IMR-90 (cell line): ENCODE results near the gene C1orf105. TPM values are rescaled to one million over a fixed set of nuclear protein-coding genes. Genes with fewer than 3 reads are reported as not detected.

Source experiments
- ATAC-seq: fragments of 200-7000 bp; cut with Tn5 transposase; 2 replicates; pipeline ENCODE4 v1.9.1; 2020; ENCODE audit warnings: low read depth, mild to moderate bottlenecking, moderate library complexity
- BruUV-seq: library from RNA; stranded (reverse); fragments of 400-500 nt; replicated peaks from 2 replicates; lab custom pipeline; 2021; lab: Mats Ljungman, UMichigan
- CTCF ChIA-PET: fragments of 300-600 bp; formaldehyde crosslinking; extraction: SDS; loops from one replicate; lab custom pipeline; 2021; ENCODE audit warnings: antibody characterized with exemption; lab: Yijun Ruan, JAX
- POLR2A ChIA-PET: fragments of 300-600 bp; sonication (Branson Sonifier 250); formaldehyde crosslinking; loops from one replicate; lab custom pipeline; 2022; ENCODE audit warnings: antibody characterized with exemption; ENCODE audit not compliant: unreplicated experiment; lab: Charles Lee
- DNase-seq: peaks from one replicate; pipeline ENCODE4 v3.0.0; 2013
- H2AFZ ChIP-seq: replicated peaks from 2 replicates; pipeline ENCODE3; 2013; ENCODE audit warnings: low read length, mild to moderate bottlenecking; ENCODE audit not compliant: poor library complexity
- H2AK5ac ChIP-seq: 2 replicates; pipeline ENCODE4 v1.6.1; 2013; ENCODE audit warnings: low read depth, low read length, inconsistent platforms
- H2AK9ac ChIP-seq: replicated peaks from 2 replicates; pipeline ENCODE3; 2013; ENCODE audit warnings: mild to moderate bottlenecking, low read depth, low read length, moderate library complexity; ENCODE audit not compliant: poor library complexity
- H2BK120ac ChIP-seq: 2 replicates; pipeline ENCODE4 v1.6.1; 2013; ENCODE audit warnings: low read depth, low read length, inconsistent platforms
- H2BK15ac ChIP-seq: 3 replicates; pipeline ENCODE4 v1.6.1; 2013; ENCODE audit warnings: low read depth, low read length, inconsistent platforms
- H2BK20ac ChIP-seq: 2 replicates; pipeline ENCODE4 v1.6.1; 2013; ENCODE audit warnings: low read depth, mild to moderate bottlenecking, inconsistent platforms, low read length, moderate library complexity
- H2BK5ac ChIP-seq: 2 replicates; pipeline ENCODE4 v1.6.1; 2013; ENCODE audit warnings: mild to moderate bottlenecking, low read depth, low read length, inconsistent platforms; ENCODE audit not compliant: poor library complexity, severe bottlenecking
- H3K14ac ChIP-seq: replicated peaks from 2 replicates; pipeline ENCODE4 v1.6.1; 2013; ENCODE audit warnings: low read depth, low read length, inconsistent platforms
- H3K18ac ChIP-seq: 2 replicates; pipeline ENCODE4 v1.6.1; 2013; ENCODE audit warnings: low read depth, low read length, control low read depth
- H3K23ac ChIP-seq: 2 replicates; pipeline ENCODE4 v1.6.1; 2013; ENCODE audit warnings: low read depth, low read length, inconsistent platforms
- H3K27ac ChIP-seq: 2 replicates; pipeline ENCODE4 v1.5.1; 2013; ENCODE audit warnings: mild to moderate bottlenecking, control low read depth, low read length; ENCODE audit not compliant: insufficient read depth
- H3K27me3 ChIP-seq: 2 replicates; pipeline ENCODE4 v1.6.1; 2013; ENCODE audit warnings: low read length; ENCODE audit not compliant: control insufficient read depth, insufficient read depth
- H3K36me3 ChIP-seq: 2 replicates; pipeline ENCODE4 v1.6.1; 2013; ENCODE audit warnings: low read length, mixed read lengths; ENCODE audit not compliant: control insufficient read depth, insufficient read depth
- H3K4ac ChIP-seq: 2 replicates; pipeline ENCODE4 v1.6.1; 2013; ENCODE audit warnings: low read depth, low read length, inconsistent platforms
- H3K4me1 ChIP-seq: 2 replicates; pipeline ENCODE4 v1.6.1; 2013; ENCODE audit warnings: low read length, mixed read lengths; ENCODE audit not compliant: control insufficient read depth, insufficient read depth
- H3K4me2 ChIP-seq: 2 replicates; pipeline ENCODE4 v1.6.1; 2013; ENCODE audit warnings: low read depth, mild to moderate bottlenecking, control low read depth, low read length, moderate library complexity
- H3K4me3 ChIP-seq: 2 replicates; pipeline ENCODE4 v1.5.1; 2013; ENCODE audit warnings: low read depth, mild to moderate bottlenecking, control low read depth, low read length, moderate library complexity; ENCODE audit not compliant: insufficient read depth
- H3K56ac ChIP-seq: 2 replicates; pipeline ENCODE4 v1.6.1; 2013; ENCODE audit warnings: low read length, inconsistent platforms; ENCODE audit not compliant: insufficient read depth; ENCODE audit errors: extremely low read depth
- H3K79me1 ChIP-seq, 2 experiments: 2 replicates each; pipeline ENCODE4 v1.6.1; 2013; ENCODE audit warnings: low read length in 2 of 2, inconsistent platforms in 1 of 2, low read depth in 1 of 2
- H3K9ac ChIP-seq: 2 replicates; pipeline ENCODE4 v1.6.1; 2013; ENCODE audit warnings: low read depth, low read length, control low read depth
- H3K9me1 ChIP-seq: 2 replicates; pipeline ENCODE4 v1.6.1; 2013; ENCODE audit warnings: low read length, inconsistent platforms; ENCODE audit not compliant: insufficient read depth
- H3K9me3 ChIP-seq: 2 replicates; pipeline ENCODE4 v1.6.1; 2013; ENCODE audit warnings: low read length; ENCODE audit not compliant: control insufficient read depth, insufficient read depth
- H4K20me1 ChIP-seq: 2 replicates; pipeline ENCODE4 v1.6.1; 2013; ENCODE audit warnings: low read length, inconsistent platforms; ENCODE audit not compliant: insufficient read depth
- H4K5ac ChIP-seq: 2 replicates; pipeline ENCODE4 v1.6.1; 2013; ENCODE audit warnings: mild to moderate bottlenecking, low read depth, low read length, control low read depth
- H4K8ac ChIP-seq, 2 experiments: 2 replicates each; pipeline ENCODE4 v1.6.1; 2013; ENCODE audit warnings: low read depth in 2 of 2, low read length in 2 of 2, control low read depth in 1 of 2, inconsistent platforms in 1 of 2
- H4K91ac ChIP-seq: 2 replicates; pipeline ENCODE4 v1.6.1; 2013; ENCODE audit warnings: low read depth, low read length, inconsistent platforms; ENCODE audit not compliant: insufficient read depth
- CEBPB ChIP-seq: IDR thresholded peaks from 2 replicates; pipeline ENCODE4 v1.6.1; 2012; ENCODE audit warnings: low read depth, low read length, improper control_type of control experiment
- CHD1 ChIP-seq: IDR thresholded peaks from 2 replicates; pipeline ENCODE4 v1.6.1; 2012; ENCODE audit warnings: low read depth, low read length, improper control_type of control experiment
- MAFK ChIP-seq: IDR thresholded peaks from 2 replicates; pipeline ENCODE4 v1.6.1; 2012; ENCODE audit warnings: low read depth, low read length, improper control_type of control experiment
- MAZ ChIP-seq: IDR thresholded peaks from 2 replicates; pipeline ENCODE4 v1.6.1; 2012; ENCODE audit warnings: low read depth, mild to moderate bottlenecking, low read length, improper control_type of control experiment, moderate library complexity, borderline replicate concordance
- NFE2L2 ChIP-seq: fragments of 150-350 bp; IDR thresholded peaks from 2 replicates; pipeline ENCODE4 v1.6.1; 2016; ENCODE audit warnings: low read depth, mild to moderate bottlenecking, low read length
- RAD21 ChIP-seq: IDR thresholded peaks from 2 replicates; pipeline ENCODE4 v1.6.1; 2012; ENCODE audit warnings: low read length, improper control_type of control experiment
- RCOR1 ChIP-seq: IDR thresholded peaks from 2 replicates; pipeline ENCODE4 v1.6.1; 2012; ENCODE audit warnings: mild to moderate bottlenecking, low read length, improper control_type of control experiment; ENCODE audit not compliant: insufficient replicate concordance
- WGBS, 2 experiments: methylation state at CpG; one replicate each; pipeline versions ENCODE4 v1.1.5 to v1.1.7; 2013; ENCODE audit warnings: missing lambda C conversion rate in 2 of 2; ENCODE audit not compliant: insufficient read length in 1 of 2; ENCODE audit errors: extremely low coverage in 2 of 2; 5-methylcytosine and 5-hydroxymethylcytosine counted together
- dilution Hi-C: fragments of 300-500 bp; cut with HindIII; formaldehyde crosslinking; loops from one replicate; pipeline ENCODE4 v1.14.3; 2018; ENCODE audit warnings: low sequenced_read_pairs; ENCODE audit not compliant: unreplicated experiment
- in situ Hi-C: fragments of 300-500 bp; cut with MboI; formaldehyde crosslinking; loops from 3 replicates; pipeline ENCODE4 v1.14.3; 2019; ENCODE audit warnings: low sequenced_read_pairs, inconsistent platforms, mixed read lengths
- intact Hi-C: fragments of 100-400 bp; cut with micrococcal nuclease; formaldehyde crosslinking; loops from 2 replicates; pipeline ENCODE4 v1.10.0; 2022
- polyA plus RNA-seq, 3 experiments: library from polyadenylated mRNA; depleted of rRNA; stranded (reverse); fragments of >200 nt; gene quantifications; 2 replicates each; pipeline ENCODE4 v1.2.3, GENCODE V29; 2012; ENCODE audit warnings: low replicate concordance in 1 of 3
- total RNA-seq: library from RNA; depleted of rRNA; stranded (reverse); fragments of >200 nt; gene quantifications from 2 replicates; pipeline ENCODE4 v1.2.3, GENCODE V29; 2012
- TF ChIP-seq, protein P1 (sequence below): fragments of 150-350 bp; IDR thresholded peaks from 2 replicates; pipeline ENCODE4 v1.6.1; 2016; ENCODE audit warnings: low read depth, mild to moderate bottlenecking, low read length, moderate library complexity, borderline replicate concordance

Gene C1orf105
- total and polyA plus RNA-seq, 2 of the 4 experiments (the other 2 are of a cell fraction): not detected

- in situ Hi-C loops: no loop called here
- H2BK20ac ChIP-seq: no peak overlapping the region
- H3K23ac ChIP-seq: no peak overlapping the region
- no peak overlapping the region for H3K56ac ChIP-seq
- H3K9me1 ChIP-seq: no peaks in the 10 kb centered on the region
- no peak overlapping the region for H3K27ac ChIP-seq
- no peak overlapping the region for H4K8ac ChIP-seq
- no peak overlapping the region for H2AK9ac ChIP-seq
- no peak overlapping the region for H3K4me2 ChIP-seq
- dilution Hi-C loops: no loop called here
- H3K79me1 ChIP-seq: no peaks in the 10 kb centered on the region
- H3K14ac ChIP-seq: no peak overlapping the region
- H2BK15ac ChIP-seq: no peak overlapping the region
- H3K27me3 ChIP-seq: peaks cover 10% of the 10 kb centered on the region
- intact Hi-C loops: no loop called here
- no CpG with 5 or more reads among the region's 5 CpGs for WGBS, 2 experiments
- TF ChIP-seq RAD21 (no peak), RCOR1 (no peak), MAZ (no peak), NFE2L2 (no peak), CHD1 (no peak), CEBPB (no peak), MAFK (no peak)
- TF ChIP-seq, protein P1, sequence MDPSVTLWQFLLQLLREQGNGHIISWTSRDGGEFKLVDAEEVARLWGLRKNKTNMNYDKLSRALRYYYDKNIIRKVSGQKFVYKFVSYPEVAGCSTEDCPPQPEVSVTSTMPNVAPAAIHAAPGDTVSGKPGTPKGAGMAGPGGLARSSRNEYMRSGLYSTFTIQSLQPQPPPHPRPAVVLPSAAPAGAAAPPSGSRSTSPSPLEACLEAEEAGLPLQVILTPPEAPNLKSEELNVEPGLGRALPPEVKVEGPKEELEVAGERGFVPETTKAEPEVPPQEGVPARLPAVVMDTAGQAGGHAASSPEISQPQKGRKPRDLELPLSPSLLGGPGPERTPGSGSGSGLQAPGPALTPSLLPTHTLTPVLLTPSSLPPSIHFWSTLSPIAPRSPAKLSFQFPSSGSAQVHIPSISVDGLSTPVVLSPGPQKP: no peak
- H3K18ac ChIP-seq: no peak overlapping the region
- no peaks in the 10 kb centered on the region for H3K36me3 ChIP-seq
- no peak overlapping the region for H2AFZ ChIP-seq
- ATAC-seq (no peak), DNase-seq (no peak)
- no peaks in the 10 kb centered on the region for H3K9me3 ChIP-seq
- H4K5ac ChIP-seq: no peak overlapping the region
- H3K4me1 ChIP-seq: no peaks in the 10 kb centered on the region
- no peak overlapping the region for H2AK5ac ChIP-seq
- no peak overlapping the region for H2BK120ac ChIP-seq
- ChIA-PET POLR2A (no interaction called here), CTCF (no interaction called here)
- H4K91ac ChIP-seq: no peak overlapping the region
- no peak overlapping the region for H3K9ac ChIP-seq
- no peak overlapping the region for H3K4ac ChIP-seq
- BruUV-seq: no TSS peak
- no peaks in the 10 kb centered on the region for H4K20me1 ChIP-seq
- H3K4me3 ChIP-seq: no peak overlapping the region
- no peak overlapping the region for H2BK5ac ChIP-seq
Observed at GRCh38 chr1:172468296-172468695, 47.8 kb downstream of the C1orf105 start.
